ENCODE results near the gene TMTC2.

The TMTC2 gene

GRCh38 chr12:83150465-83151189, 463.9 kb downstream of the TMTC2 start:
- DNase-seq: no peak

- no peak for DNase-seq
Observed at GRCh38 chr12:83153177-83153576, 466.5 kb downstream of the TMTC2 start.

GRCh38 chr12:83156815-83157214, 470.1 kb downstream of the TMTC2 start:
- no peak for DNase-seq

GRCh38 chr12:83157604-83158003, 470.9 kb downstream of the TMTC2 start:
- DNase-seq: no peak

- no peak for DNase-seq
Observed at GRCh38 chr12:83158613-83159207, 472.0 kb downstream of the TMTC2 start.

GRCh38 chr12:83161456-83161855, 474.8 kb downstream of the TMTC2 start:
- DNase-seq: no peak

GRCh38 chr12:83168751-83169150, 482.0 kb downstream of the TMTC2 start:
- DNase-seq: no peak

- no peak for DNase-seq
Observed at GRCh38 chr12:83172441-83172840, 485.7 kb downstream of the TMTC2 start.

GRCh38 chr12:83172866-83173649, 486.4 kb downstream of the TMTC2 start:
- no peak for DNase-seq

GRCh38 chr12:83179999-83180398, 493.3 kb downstream of the TMTC2 start:
- DNase-seq: no peak

GRCh38 chr12:83181074-83181473, 494.4 kb downstream of the TMTC2 start:
- no peak for DNase-seq

- DNase-seq: no peak
Observed at GRCh38 chr12:83183132-83183531, 496.4 kb downstream of the TMTC2 start.
